Heart left ventricle (tissue), 13 donors: Measurements from ENCODE around the gene SYAP1.

Experiments used
- CTCF ChIP-seq, 12 donors: fragments of 200-600 bp; sonication (generic) in 4 of 12; IDR thresholded peaks; one replicate each; pipeline versions ENCODE4 v1.5.0 to v1.8.0; 2018 to 2022; ENCODE audit warnings: antibody characterized with exemption in 12 of 12, mild to moderate bottlenecking in 5 of 12
- POLR2A ChIP-seq, 2 donors: fragments of 450-650 bp; IDR thresholded peaks; one replicate each; pipeline ENCODE4 v1.6.1; 2017; ENCODE audit warnings: antibody characterized with exemption in 2 of 2, mild to moderate bottlenecking in 2 of 2, moderate library complexity in 2 of 2
- donor health status: ischemic (EF 13 %, LVEDD 7.1; RV severe dilation, severe dysfunction).
- donor health status: DM: no; HTN: yes; CAD: no.
- donor health status: DM: no; HTN: no; CAD: no.
- donor health status: ischemic (EF 25% LVEDD 6.9; RV normal size, moderate dysfunction).
- donor health status: ischemic (EF 25% LVEDD 5.7; RV mildly dilated, moderate dysfunction).
- donor health status: ischemic (EF 35%, LVEDD 5.7; RV mildly dilated, moderate dysfunction).
- donor health status: nonischemic (EF 11% LVEDD 7.7; RV severe dilation, severe dysfunction).
- donor health status: DM: yes; HTN: yes; CAD: no.
- donor health status: PGD.
- donor health status: ischemic (EF 29% LVEDD 5.4; RV normal size, mild dysfunction).
- donor health status: nonischemic (EF 23%, LVEDD 6.1; RV moderate dilation, normal function).

GRCh38 chrX:16778545-16778944 is 59.1 kb downstream of the SYAP1 start:
- no peak for TF ChIP-seq POLR2A (IDR thresholded peaks at IDR 0.05)
- no peak for TF ChIP-seq CTCF (IDR thresholded peaks at IDR 0.05)
